ENCODE measurements around the gene LIN7C. TPM values are rescaled to one million over a fixed set of nuclear protein-coding genes. Genes with fewer than 3 reads are reported as not detected.

Gene LIN7C
- polyA plus RNA-seq, 4 donors, result 7.3 to 29.1 (median 11.3) TPM

- Histone ChIP-seq H3K27ac (ENCODE audit: low read depth in 1 of 3, low read length in 2 of 3) (no peak overlapping the region), H3K4me1 (ENCODE audit: control insufficient read depth in 3 of 3, insufficient read depth in 2 of 3, low read depth in 1 of 3, low read length in 2 of 3) (peaks cover 0 to 2% (median 0%) of the 10 kb centered on the region in 3 donors), H3K36me3 (ENCODE audit: control insufficient read depth in 3 of 3, insufficient read depth in 2 of 3, low read depth in 1 of 3, low read length in 3 of 3) (no peaks in the 10 kb centered on the region), H3K27me3 (ENCODE audit: control insufficient read depth in 3 of 3, insufficient read depth in 3 of 3, low read length in 3 of 3) (no peaks in the 10 kb centered on the region), H3K9me3 (ENCODE audit: control insufficient read depth in 2 of 2, insufficient read depth in 1 of 2, low read depth in 1 of 2, low read length in 1 of 2) (no peaks in the 10 kb centered on the region), H3K4me3 (ENCODE audit: low read depth in 1 of 3, low read length in 3 of 3) (no peak overlapping the region)
- DNase-seq (no peak), FAIRE-seq (no peak)
- 51 to 65% (median 56%) methylated on average over 2 of the region's 2 CpGs for WGBS, 3 donors
Measured at GRCh38 chr11:27444801-27445215, 61.8 kb downstream of the LIN7C start.

Other genes with a start within 250 kb of the LIN7C start
- 10 to 100 TPM in 2 of 4 donors, 1 to 10 TPM in 2; 6.2 to 32.6 (median 11.9) TPM for gene CCDC34, start 143.6 kb downstream of the LIN7C start, polyA plus RNA-seq
- gene LGR4, start 34.0 kb downstream of the LIN7C start, polyA plus RNA-seq, result 10 to 100 TPM in 3 of 4 donors, 1 to 10 TPM in 1; 5.9 to 77.6 (median 15.3) TPM
- under 1 TPM in 2 of 4 donors, not detected in 2; 0.15 to 0.69 TPM for gene BDNF, start 193.7 kb upstream of the LIN7C start, polyA plus RNA-seq